BJ (cell line): Measurements from ENCODE around the gene ASXL2. TPM values are rescaled to one million over a fixed set of nuclear protein-coding genes. Genes with fewer than 3 reads are reported as not detected.
"Not testable (repeated sequence)": the region's sequence is repeated elsewhere in the genome, so short reads cannot be mapped to it uniquely, and the experiment has no call there.

ENCODE experiments used
- CTCF ChIA-PET: fragments of 350-600 bp; formaldehyde crosslinking; extraction: SDS; loops from one replicate; lab custom pipeline; 2021; ENCODE audit warnings: antibody characterized with exemption, inconsistent platforms; lab: Yijun Ruan, JAX
- POLR2A ChIA-PET: fragments of 300-600 bp; sonication (Branson Sonifier 250); formaldehyde crosslinking; extraction: SDS; loops from one replicate; lab custom pipeline; 2021; ENCODE audit warnings: antibody characterized with exemption; lab: Charles Lee
- DNase-seq: peaks from one replicate; pipeline ENCODE4 v3.0.0-alpha.2; 2011; ENCODE audit warnings: low read depth
- H3K27me3 ChIP-seq: 2 replicates; pipeline ENCODE4 v1.6.0; 2011; ENCODE audit warnings: low read length; ENCODE audit not compliant: control insufficient read depth, insufficient read depth
- H3K36me3 ChIP-seq: 2 replicates; pipeline ENCODE4 v1.5.1; 2011; ENCODE audit warnings: low read length; ENCODE audit not compliant: control insufficient read depth, insufficient read depth
- H3K4me3 ChIP-seq: 2 replicates; pipeline ENCODE4 v1.5.1; 2011; ENCODE audit warnings: low read depth, mild to moderate bottlenecking, control low read depth, low read length
- CTCF ChIP-seq: IDR thresholded peaks from 2 replicates; pipeline ENCODE4 v1.5.1; 2011; ENCODE audit warnings: low read depth, mild to moderate bottlenecking, control low read depth, inconsistent platforms, low read length, moderate library complexity; ENCODE audit not compliant: insufficient read depth
- polyA plus RNA-seq: library from polyadenylated mRNA; depleted of rRNA; stranded (reverse); fragments of >200 nt; gene quantifications from 2 replicates; pipeline ENCODE4 v1.2.3, GENCODE V29; 2011

The ASXL2 gene
- polyA plus RNA-seq, 1 experiment: 11.9 TPM

DNA sequence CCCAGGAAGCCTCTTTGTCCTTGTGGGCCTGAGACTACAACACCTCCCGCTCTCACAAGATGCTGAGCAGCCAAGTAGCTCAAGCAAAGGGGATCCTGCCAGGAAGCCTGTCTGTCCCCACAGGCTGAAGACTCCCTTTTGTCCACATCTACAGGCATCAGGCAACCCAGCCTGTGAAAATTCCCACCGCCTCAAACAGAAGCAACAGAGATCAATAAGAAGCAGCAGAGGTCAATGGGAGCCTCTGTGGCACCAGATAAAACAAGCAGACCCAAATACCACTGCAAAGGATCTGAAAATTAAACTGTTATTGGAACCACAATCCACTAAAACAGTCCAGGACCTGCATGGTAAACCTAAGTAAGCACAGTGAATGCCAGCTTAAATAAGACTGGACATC, 48.5 kb downstream of the ASXL2 start:
- ChIA-PET CTCF (interaction anchor here (0.6 to 1.4 kb wide), 3 partner anchors 22 to 235 kb away, joined by 3 to 5 read pairs (median 3); no protein-coding TSS in a partner anchor), POLR2A (no interaction called here)
- TF ChIP-seq CTCF: no peak
- no peak for DNase-seq
- Histone ChIP-seq H3K27me3 (no peaks in the 10 kb centered on the region), H3K36me3 (no peaks in the 10 kb centered on the region; the same call in 1 of the 2 replicates), H3K4me3 (no peak overlapping the region)

GRCh38 chr2:25829377-25829704, 48.9 kb downstream of the ASXL2 start:
- TF ChIP-seq CTCF: no peak
- CTCF ChIA-PET: interaction anchor here (0.6 to 1.4 kb wide), 3 partner anchors 22 to 236 kb away, joined by 3 to 5 read pairs (median 3); no protein-coding TSS in a partner anchor
- no peak overlapping the region for H3K4me3 ChIP-seq
- DNase-seq: no peak
- no peaks in the 10 kb centered on the region for H3K27me3 ChIP-seq
- no peaks in the 10 kb centered on the region; the same call in 1 of the 2 replicates for H3K36me3 ChIP-seq
- POLR2A ChIA-PET: interaction anchor here (0.6 kb wide), 1 partner anchor 953 kb away, joined by 10 read pairs; no protein-coding TSS in a partner anchor

DNA sequence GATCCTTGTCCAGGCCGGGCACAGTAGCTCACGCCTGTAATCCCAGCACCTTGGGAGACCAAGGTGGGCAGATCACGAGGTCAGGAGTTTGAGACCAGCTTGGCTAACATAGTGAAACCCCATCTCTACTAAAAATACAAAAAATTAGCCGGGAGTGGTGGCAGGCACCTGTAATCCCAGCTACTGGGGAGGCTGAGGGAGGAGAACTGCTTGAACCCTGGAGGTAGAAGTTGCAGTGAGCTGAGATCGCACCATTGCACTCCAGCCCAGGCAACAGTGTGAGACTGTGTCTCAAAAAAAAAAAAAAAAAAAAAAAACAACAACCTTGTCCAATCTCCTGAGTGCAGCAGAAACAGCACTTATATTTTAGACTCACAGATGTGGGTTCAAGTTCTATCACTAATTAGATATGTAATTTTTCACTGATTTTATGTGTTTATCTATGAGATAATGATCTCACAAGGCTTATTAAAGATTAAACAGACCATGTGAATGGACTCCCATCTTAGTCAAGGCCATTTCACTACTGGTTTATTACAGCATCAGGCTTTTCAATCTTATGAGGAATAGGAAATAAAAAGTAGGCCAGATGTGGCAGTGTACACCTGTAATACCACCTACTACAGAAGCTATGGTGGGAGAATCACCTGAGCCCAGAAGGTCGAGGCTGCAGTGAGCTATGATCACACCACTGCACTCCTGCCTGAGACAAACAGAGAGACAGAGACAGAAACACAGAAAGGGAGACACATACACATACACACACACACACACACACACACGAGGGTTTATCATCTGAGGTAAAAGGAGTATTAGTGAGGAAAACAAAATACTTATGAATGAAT, 49.5 kb downstream of the ASXL2 start:
- DNase-seq, H3K4me3 ChIP-seq, H3K36me3 ChIP-seq, H3K27me3 ChIP-seq: not testable (repeated sequence)
- CTCF ChIA-PET: interaction anchor here (0.6 to 1.4 kb wide), 3 partner anchors 23 to 237 kb away, joined by 3 to 5 read pairs (median 3); no protein-coding TSS in a partner anchor
- POLR2A ChIA-PET: interaction anchor here (0.6 kb wide), 1 partner anchor 954 kb away, joined by 10 read pairs; no protein-coding TSS in a partner anchor

GRCh38 chr2:25825238-25825637, 53.0 kb downstream of the ASXL2 start:
- no peaks in the 10 kb centered on the region for H3K36me3 ChIP-seq
- TF ChIP-seq CTCF: no peak
- no peak overlapping the region for H3K4me3 ChIP-seq
- ChIA-PET CTCF (interaction anchor here (1.0 kb wide), 1 partner anchor 9 kb away, joined by 3 read pairs; no protein-coding TSS in a partner anchor), POLR2A (interaction anchor here (0.6 kb wide), 1 partner anchor 41 kb away, joined by 3 read pairs; no protein-coding TSS in a partner anchor)
- no peaks in the 10 kb centered on the region for H3K27me3 ChIP-seq
- no peak for DNase-seq

DNA sequence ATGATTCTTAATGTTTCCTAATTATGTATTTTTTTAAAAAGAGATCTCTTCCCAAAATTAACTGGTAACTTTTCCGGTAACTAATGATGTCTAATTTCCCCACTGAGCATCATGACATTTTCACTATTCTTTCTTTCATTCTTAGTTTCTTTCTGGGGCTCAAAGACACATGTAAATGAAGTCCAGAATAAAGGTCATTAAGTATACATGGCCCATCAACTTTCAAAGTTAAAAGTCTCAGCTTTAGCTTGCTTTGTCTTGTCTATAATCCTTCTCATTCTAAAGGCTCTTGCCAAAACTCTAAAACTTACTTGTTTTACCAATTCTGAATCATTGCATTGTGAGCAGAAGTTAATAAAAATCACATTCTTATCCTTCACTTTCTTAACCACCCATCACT, 53.6 kb downstream of the ASXL2 start:
- POLR2A ChIA-PET: no interaction called here
- H3K36me3 ChIP-seq: no peaks in the 10 kb centered on the region
- H3K4me3 ChIP-seq: no peak overlapping the region
- H3K27me3 ChIP-seq: no peaks in the 10 kb centered on the region
- CTCF ChIA-PET: no interaction called here
- no peak for DNase-seq
- TF ChIP-seq CTCF: no peak
